Left lung (tissue), 10 donors: ENCODE measurements around the gene B3GAT2. TPM values are rescaled to one million over a fixed set of nuclear protein-coding genes. Genes with fewer than 3 reads are reported as not detected.

Source experiments
- ATAC-seq: fragments of 200-7000 bp; cut with Tn5 transposase; one replicate; pipeline ENCODE4 v1.9.1; 2020; ENCODE audit warnings: moderate library complexity
- DNase-seq, 4 donors: peaks; one replicate each; pipeline ENCODE4 v3.0.0-alpha.2; 2013 to 2020
- H3K27ac ChIP-seq, 2 donors: fragments of 200-600 bp; sonication (generic) in 1 of 2; one replicate each; pipeline versions ENCODE4 v1.5.0 to v1.8.0; 2020 to 2021
- H3K27me3 ChIP-seq, 2 donors: fragments of 200-600 bp; sonication (generic) in 1 of 2; one replicate each; pipeline versions ENCODE4 v1.5.0 to v1.8.0; 2020 to 2021
- H3K36me3 ChIP-seq, 2 donors: fragments of 200-600 bp; sonication (generic) in 1 of 2; one replicate each; pipeline versions ENCODE4 v1.5.0 to v1.8.0; 2020 to 2021
- H3K4me1 ChIP-seq, 2 donors: fragments of 200-600 bp; one replicate each; pipeline ENCODE4 v1.8.0; 2021
- H3K4me3 ChIP-seq, 2 donors: fragments of 200-600 bp; sonication (generic) in 1 of 2; one replicate each; pipeline versions ENCODE4 v1.5.0 to v1.8.0; 2020 to 2021; ENCODE audit warnings: mild to moderate bottlenecking in 1 of 2
- H3K9me3 ChIP-seq, 2 donors: fragments of 200-600 bp; sonication (generic) in 1 of 2; one replicate each; pipeline versions ENCODE4 v1.5.0 to v1.8.0; 2020 to 2021
- intact Hi-C, 2 donors: fragments of 100-400 bp; cut with DNase I; formaldehyde crosslinking; loops; one replicate each; pipeline versions ENCODE4 v1.11.2 to v1.14.2; 2022
- polyA plus RNA-seq, 6 donors: library from polyadenylated mRNA; unstranded; fragments of 120-200 nt; gene quantifications; one replicate each; pipeline ENCODE4 v1.2.1, GENCODE V29; 2013; ENCODE audit not compliant: insufficient read length in 6 of 6
- total RNA-seq, 2 donors: library from RNA; stranded (reverse); fragmentation: NEBNext Ultra II Directional; extraction: Animal tissue kit (Norgen Biotek cat#: 25700); gene quantifications; one replicate each; pipeline ENCODE4 v1.2.1, GENCODE V29; 2021
- TF ChIP-seq, protein P1 (sequence below), 2 donors: fragments of 200-600 bp; sonication (generic) in 1 of 2; IDR thresholded peaks; one replicate each; pipeline versions ENCODE4 v1.5.0 to v1.8.0; 2021; ENCODE audit warnings: antibody characterized with exemption in 2 of 2
- donor health status: DM: no; HTN: yes; CAD: no.
- donor health status: DM: no; HTN: no; CAD: no.

Gene B3GAT2
- total and polyA plus RNA-seq, 8 donors = 0.03 to 2.9 (median 2.0) TPM; not detected in 1

DNA sequence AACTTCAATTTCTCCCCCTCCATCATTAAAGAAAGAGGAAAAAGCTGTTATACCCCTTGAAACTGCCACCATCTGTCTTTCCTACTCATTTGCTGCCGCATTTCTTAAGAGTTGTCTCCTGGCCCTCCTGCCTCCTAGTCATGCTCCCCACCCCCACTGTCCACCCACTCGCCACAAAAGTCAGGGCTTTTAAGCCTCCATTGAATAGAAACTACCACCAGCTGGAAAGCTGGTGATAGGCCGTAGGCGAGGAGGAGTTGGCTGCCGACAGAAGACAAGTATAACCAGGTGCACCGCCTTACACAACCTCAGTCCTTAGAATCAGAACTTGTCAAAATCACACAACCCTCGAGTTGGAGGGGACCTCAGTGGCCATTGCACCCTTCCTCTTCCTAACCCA, 67.6 kb downstream of the B3GAT2 start:
- TF ChIP-seq, protein P1, sequence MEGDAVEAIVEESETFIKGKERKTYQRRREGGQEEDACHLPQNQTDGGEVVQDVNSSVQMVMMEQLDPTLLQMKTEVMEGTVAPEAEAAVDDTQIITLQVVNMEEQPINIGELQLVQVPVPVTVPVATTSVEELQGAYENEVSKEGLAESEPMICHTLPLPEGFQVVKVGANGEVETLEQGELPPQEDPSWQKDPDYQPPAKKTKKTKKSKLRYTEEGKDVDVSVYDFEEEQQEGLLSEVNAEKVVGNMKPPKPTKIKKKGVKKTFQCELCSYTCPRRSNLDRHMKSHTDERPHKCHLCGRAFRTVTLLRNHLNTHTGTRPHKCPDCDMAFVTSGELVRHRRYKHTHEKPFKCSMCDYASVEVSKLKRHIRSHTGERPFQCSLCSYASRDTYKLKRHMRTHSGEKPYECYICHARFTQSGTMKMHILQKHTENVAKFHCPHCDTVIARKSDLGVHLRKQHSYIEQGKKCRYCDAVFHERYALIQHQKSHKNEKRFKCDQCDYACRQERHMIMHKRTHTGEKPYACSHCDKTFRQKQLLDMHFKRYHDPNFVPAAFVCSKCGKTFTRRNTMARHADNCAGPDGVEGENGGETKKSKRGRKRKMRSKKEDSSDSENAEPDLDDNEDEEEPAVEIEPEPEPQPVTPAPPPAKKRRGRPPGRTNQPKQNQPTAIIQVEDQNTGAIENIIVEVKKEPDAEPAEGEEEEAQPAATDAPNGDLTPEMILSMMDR (IDR thresholded peaks at IDR 0.05) = no peak
- H3K36me3 ChIP-seq = no peaks in the 10 kb centered on the region
- intact Hi-C loops = loop anchor here in 1 of 2 donors (10.0 kb wide), 1 partner anchor 184 kb away; no protein-coding TSS in a partner anchor
- H3K4me3 ChIP-seq = no peak overlapping the region
- ATAC-seq (no peak), DNase-seq (no peak)
- H3K9me3 ChIP-seq = no peaks in the 10 kb centered on the region
- H3K4me1 ChIP-seq = no peaks in the 10 kb centered on the region
- H3K27me3 ChIP-seq = no peaks in the 10 kb centered on the region
- no peak overlapping the region for H3K27ac ChIP-seq

DNA sequence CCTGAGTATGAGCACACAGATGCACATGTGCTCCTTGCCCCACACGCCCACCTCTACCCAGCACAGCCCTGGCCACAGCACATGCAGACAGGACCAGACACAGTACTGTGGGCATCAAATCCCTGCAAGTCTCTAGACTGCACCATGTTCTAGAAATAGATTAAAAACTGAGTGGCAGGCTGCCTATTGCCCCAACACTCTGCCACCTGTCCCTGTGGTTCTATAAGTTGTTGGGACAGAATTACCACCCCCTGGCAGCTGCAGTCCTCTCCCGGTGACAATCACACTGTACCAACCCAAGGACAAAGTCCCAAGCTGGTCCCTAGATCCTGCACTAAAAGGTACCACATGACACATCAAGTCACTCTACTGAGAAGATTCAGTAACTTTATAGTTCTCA, 70.2 kb downstream of the B3GAT2 start:
- intact Hi-C loops = loop anchor here in 1 of 2 donors (10.0 kb wide), 1 partner anchor 182 kb away; no protein-coding TSS in a partner anchor
- Histone ChIP-seq H3K9me3 (no peaks in the 10 kb centered on the region), H3K4me1 (no peaks in the 10 kb centered on the region), H3K36me3 (no peaks in the 10 kb centered on the region), H3K27ac (no peak overlapping the region), H3K27me3 (no peaks in the 10 kb centered on the region), H3K4me3 (no peak overlapping the region)
- TF ChIP-seq, protein P1 (IDR thresholded peaks at IDR 0.05) = no peak
- no peak for DNase-seq
- ATAC-seq = no peak

DNA sequence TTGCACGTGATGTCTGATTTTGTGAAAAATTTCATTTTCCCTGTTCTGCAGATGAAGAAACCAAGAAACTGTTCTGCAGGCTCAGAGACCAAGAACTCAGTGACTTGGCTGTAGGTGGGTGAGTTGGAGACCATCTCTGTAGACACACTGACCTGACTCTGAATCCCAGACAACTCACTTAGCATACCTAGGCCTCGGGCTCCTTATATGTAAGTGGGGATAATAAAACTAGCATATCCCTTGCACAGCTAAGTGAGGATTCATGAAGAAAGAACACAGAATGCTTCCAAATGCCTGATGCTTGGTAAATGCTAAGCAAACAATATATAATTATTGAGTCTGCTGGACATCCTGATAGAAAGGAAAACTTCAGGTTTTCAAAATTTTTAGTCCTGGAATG, 70.8 kb downstream of the B3GAT2 start:
- intact Hi-C loops = loop anchor here in 1 of 2 donors (10.0 kb wide), 1 partner anchor 181 kb away; no protein-coding TSS in a partner anchor
- Histone ChIP-seq H3K27ac (no peak overlapping the region), H3K36me3 (no peaks in the 10 kb centered on the region), H3K4me1 (no peaks in the 10 kb centered on the region), H3K4me3 (no peak overlapping the region), H3K9me3 (no peaks in the 10 kb centered on the region), H3K27me3 (no peaks in the 10 kb centered on the region)
- no peak for ATAC-seq
- no peak for DNase-seq
- TF ChIP-seq, protein P1 (IDR thresholded peaks at IDR 0.05) = no peak

DNA sequence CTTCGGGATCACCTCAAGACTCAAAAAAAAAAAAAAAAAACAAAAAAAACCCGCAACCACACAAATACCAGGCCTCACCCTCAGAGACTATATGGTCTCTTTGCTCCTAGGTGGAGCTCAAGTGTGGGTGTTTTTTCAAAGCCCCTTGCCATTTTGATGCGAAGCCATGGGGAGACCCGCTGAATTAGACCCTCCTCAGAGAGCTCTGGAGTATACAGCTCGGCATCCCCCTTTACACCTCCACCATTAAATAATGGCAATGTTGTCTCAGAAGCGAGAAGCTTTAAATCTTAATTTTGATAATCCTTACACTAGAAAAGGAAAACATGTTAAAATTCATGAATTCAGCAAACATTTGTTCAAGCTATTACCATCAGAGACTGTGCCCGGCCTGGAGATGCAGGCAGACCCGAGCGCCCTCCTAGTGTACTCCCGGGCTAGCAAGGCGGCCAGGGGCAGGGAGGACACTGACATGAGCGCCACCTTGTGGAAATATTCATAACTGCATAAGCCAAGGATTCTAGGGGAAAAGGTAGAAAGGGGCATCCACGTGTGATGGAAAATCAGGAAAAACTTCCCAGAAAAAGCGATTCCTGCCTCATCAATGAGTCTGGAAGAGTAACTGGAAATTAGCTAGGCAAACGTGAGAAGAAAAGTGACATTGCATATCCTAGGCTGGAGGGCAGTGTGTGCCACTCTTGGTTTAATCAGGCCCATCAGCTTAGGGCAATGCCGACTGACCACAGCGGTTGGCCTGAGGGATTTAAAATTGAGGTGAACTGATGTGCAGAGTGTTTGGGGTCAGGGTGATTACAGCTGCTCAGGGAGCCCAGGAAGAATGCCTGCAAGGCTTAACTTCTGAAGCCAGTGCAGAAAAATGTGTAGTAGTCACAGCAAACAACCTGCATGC, 72.5 kb downstream of the B3GAT2 start:
- no peaks in the 10 kb centered on the region for H3K9me3 ChIP-seq
- ATAC-seq (peak; percentile 96), DNase-seq (peak; percentile 22 to 81 (median 50))
- H3K4me1 ChIP-seq = no peaks in the 10 kb centered on the region
- intact Hi-C loops = loop anchor here (2.0 to 10.0 kb wide), 2 partner anchors 176 to 180 kb away; no protein-coding TSS in a partner anchor
- no peak overlapping the region for H3K4me3 ChIP-seq
- H3K27me3 ChIP-seq = no peaks in the 10 kb centered on the region
- TF ChIP-seq, protein P1 (IDR thresholded peaks at IDR 0.05) = peak; percentile 85 to 87
- no peak overlapping the region for H3K27ac ChIP-seq
- H3K36me3 ChIP-seq = no peaks in the 10 kb centered on the region

DNA sequence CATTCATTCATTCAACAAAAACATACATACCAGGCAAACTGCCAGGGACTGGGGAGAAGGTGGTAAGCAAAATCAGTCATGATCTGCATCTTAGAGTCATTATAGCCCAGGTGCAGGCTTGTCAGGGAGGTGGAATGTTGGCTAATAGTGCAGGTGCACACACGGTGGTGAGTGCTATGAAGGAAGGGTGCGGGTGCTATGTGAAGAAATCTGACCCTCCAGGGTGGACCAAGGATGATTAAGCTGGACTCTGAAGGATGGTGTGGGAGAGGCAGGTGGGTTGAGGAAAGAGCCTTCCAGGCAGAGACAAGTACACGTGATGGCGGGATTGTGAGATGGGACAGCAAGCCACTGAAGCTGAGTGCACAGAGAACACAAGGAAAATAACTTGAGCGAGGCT, 77.4 kb downstream of the B3GAT2 start:
- no peak for DNase-seq
- Histone ChIP-seq H3K4me1 (no peaks in the 10 kb centered on the region), H3K9me3 (no peaks in the 10 kb centered on the region), H3K27ac (no peak overlapping the region), H3K27me3 (no peaks in the 10 kb centered on the region), H3K36me3 (no peaks in the 10 kb centered on the region), H3K4me3 (no peak overlapping the region)
- ATAC-seq = no peak
- TF ChIP-seq, protein P1 (IDR thresholded peaks at IDR 0.05) = no peak
- intact Hi-C loops = no loop called here
